Measurements from ENCODE around the gene BSN. TPM values are rescaled to one million over a fixed set of nuclear protein-coding genes. Genes with fewer than 3 reads are reported as not detected.

Gene BSN
- polyA plus RNA-seq, 2 of the 4 experiments (the other 2 are of a cell fraction): 0.04 to 0.08 TPM

DNA sequence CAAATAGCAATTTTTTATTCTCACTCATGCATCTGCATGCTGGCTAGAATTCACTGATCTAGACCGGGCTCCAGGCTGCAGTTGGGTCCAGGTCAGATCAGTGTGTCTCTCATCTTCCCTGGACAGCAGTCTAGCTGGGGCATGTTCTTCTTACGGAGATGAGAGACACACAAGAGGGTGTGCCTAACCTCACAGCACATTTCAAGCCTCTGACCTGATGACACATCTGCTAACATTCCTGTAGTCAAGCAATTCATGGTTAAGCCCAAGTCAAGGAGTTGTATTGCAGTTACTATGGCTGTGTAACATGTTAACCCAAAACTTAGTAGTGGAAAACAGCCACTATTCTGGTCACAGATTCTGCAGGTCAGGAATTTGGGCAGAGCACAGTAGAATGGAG is 13.1 kb downstream of the BSN start (continued):
- no peak for TF ChIP-seq PHF8 (IDR thresholded peaks at IDR 0.05; ENCODE audit: borderline replicate concordance, low read depth)
- no peak for TF ChIP-seq CTCF (IDR thresholded peaks at IDR 0.05)
- TF ChIP-seq HOXB5 (CRISPR knock-in tag; IDR thresholded peaks at IDR 0.05): no peak
- no peak for TF ChIP-seq EHMT2 (IDR thresholded peaks at IDR 0.05; ENCODE audit: low read depth)
- TF ChIP-seq, protein P1, sequence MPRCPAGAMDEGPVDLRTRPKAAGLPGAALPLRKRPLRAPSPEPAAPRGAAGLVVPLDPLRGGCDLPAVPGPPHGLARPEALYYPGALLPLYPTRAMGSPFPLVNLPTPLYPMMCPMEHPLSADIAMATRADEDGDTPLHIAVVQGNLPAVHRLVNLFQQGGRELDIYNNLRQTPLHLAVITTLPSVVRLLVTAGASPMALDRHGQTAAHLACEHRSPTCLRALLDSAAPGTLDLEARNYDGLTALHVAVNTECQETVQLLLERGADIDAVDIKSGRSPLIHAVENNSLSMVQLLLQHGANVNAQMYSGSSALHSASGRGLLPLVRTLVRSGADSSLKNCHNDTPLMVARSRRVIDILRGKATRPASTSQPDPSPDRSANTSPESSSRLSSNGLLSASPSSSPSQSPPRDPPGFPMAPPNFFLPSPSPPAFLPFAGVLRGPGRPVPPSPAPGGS (IDR thresholded peaks at IDR 0.05): no peak
- TF ChIP-seq HOXB13 (CRISPR knock-in tag; IDR thresholded peaks at IDR 0.05; ENCODE audit: low read depth): no peak
- TF ChIP-seq KDM5A (IDR thresholded peaks at IDR 0.05): no peak

DNA sequence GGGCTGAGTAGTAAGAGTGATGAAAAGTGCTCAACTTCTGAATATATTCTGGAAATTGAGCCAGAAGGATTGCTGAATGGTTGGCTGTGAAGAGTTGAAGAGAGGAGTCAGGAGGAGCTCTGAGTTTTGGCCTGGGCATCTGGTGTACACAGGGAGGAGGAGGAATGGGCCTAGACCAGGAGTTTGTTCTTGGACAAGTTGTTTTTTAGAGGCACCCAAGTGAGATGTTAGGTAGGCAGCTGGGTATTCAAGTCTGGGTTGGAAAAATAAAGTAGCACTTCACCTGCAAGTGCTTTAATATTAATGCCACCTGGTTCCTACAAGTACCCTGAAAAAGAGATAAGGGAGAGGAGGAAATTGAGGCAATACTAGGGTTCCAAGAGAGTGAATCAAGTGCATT is 14.7 kb downstream of the BSN start:
- Histone ChIP-seq H3K4me3 (no peak overlapping the region), H3K27ac (no peak overlapping the region), H3K4me1 (no peaks in the 10 kb centered on the region), H3K9me3 (no peaks in the 10 kb centered on the region), H3K4me2 (no peak overlapping the region)
- POLR2A ChIA-PET: no interaction called here
- no peak for ATAC-seq
- CTCF ChIA-PET: interaction anchor here (0.6 to 1.4 kb wide), 2 partner anchors 102 to 506 kb away, joined by 3 read pairs; no protein-coding TSS in a partner anchor
- no peak for DNase-seq (ENCODE audit: low read depth in 1 of 2, low spot score in 1 of 2)
- TF ChIP-seq, protein P2, sequence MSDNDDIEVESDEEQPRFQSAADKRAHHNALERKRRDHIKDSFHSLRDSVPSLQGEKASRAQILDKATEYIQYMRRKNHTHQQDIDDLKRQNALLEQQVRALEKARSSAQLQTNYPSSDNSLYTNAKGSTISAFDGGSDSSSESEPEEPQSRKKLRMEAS (IDR thresholded peaks at IDR 0.05): no peak
- TF ChIP-seq JUN (IDR thresholded peaks at IDR 0.05) (no peak), NPAS2 (CRISPR knock-in tag; IDR thresholded peaks at IDR 0.05; ENCODE audit: borderline replicate concordance) (no peak), EHF (CRISPR knock-in tag; IDR thresholded peaks at IDR 0.05) (no peak)
- TF ChIP-seq, protein P3, sequence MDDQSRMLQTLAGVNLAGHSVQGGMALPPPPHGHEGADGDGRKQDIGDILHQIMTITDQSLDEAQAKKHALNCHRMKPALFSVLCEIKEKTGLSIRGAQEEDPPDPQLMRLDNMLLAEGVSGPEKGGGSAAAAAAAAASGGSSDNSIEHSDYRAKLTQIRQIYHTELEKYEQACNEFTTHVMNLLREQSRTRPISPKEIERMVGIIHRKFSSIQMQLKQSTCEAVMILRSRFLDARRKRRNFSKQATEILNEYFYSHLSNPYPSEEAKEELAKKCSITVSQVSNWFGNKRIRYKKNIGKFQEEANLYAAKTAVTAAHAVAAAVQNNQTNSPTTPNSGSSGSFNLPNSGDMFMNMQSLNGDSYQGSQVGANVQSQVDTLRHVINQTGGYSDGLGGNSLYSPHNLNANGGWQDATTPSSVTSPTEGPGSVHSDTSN (IDR thresholded peaks at IDR 0.05): no peak
- FAIRE-seq: no peak

DNA sequence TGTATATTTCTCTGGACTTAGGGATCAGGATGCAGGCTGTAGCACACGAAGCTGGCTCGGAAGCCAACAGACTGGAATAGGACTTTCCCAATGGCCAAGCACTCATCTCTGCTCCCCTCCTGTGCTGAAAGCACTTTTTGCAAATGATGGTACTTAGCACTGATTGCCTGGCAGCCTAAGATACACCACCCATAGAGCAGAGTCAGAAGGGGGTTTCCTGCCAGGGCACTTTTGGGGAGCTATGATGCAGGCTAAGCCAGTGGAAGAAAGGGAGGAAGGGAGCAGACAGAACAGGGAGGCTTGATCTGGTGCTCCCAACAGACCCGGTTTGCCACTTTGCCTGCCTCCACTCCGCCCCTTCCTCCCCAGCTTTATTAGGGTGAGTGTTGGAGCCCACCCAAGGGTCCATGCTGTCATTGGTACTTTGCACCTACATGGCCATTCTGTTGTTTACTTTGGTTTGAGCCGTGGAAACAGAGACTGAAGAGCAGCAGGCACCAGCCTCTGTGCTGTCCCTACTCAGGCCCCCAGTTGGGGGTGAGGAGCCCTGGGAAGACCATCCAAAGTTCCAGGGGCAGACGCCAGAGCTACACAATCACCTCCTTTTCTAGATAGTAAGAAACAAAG is 15.9 kb downstream of the BSN start:
- Histone ChIP-seq H3K4me3 (no peak overlapping the region), H3K27ac (no peak overlapping the region), H3K4me1 (no peaks in the 10 kb centered on the region), H3K4me2 (no peak overlapping the region), H3K9me3 (no peaks in the 10 kb centered on the region)
- no peak for FAIRE-seq
- no peak for ATAC-seq
- ChIA-PET CTCF (interaction anchor here (0.6 to 1.7 kb wide), 3 partner anchors 30 to 361 kb away, joined by 3 to 4 read pairs (median 4); no protein-coding TSS in a partner anchor), POLR2A (no interaction called here)
- TF ChIP-seq KDM5A (IDR thresholded peaks at IDR 0.05): no peak
- TF ChIP-seq HOXB5 (CRISPR knock-in tag; IDR thresholded peaks at IDR 0.05): no peak
- TF ChIP-seq RARB (CRISPR knock-in tag; IDR thresholded peaks at IDR 0.05): no peak
- TF ChIP-seq ELK1 (IDR thresholded peaks at IDR 0.05; ENCODE audit: low read depth, low read length): no peak
- TF ChIP-seq MYC (IDR thresholded peaks at IDR 0.05; ENCODE audit: borderline replicate concordance, low read length): no peak
- no peak for TF ChIP-seq GATA3 (IDR thresholded peaks at IDR 0.05; ENCODE audit: borderline replicate concordance)
- TF ChIP-seq ZSCAN20 (CRISPR knock-in tag; IDR thresholded peaks at IDR 0.05): no peak
- no peak for TF ChIP-seq CHD4 (IDR thresholded peaks at IDR 0.05; ENCODE audit: borderline replicate concordance)
- TF ChIP-seq CBX8 (IDR thresholded peaks at IDR 0.05): no peak
- no peak for TF ChIP-seq JUNB (IDR thresholded peaks at IDR 0.05)
- no peak for TF ChIP-seq FOXS1 (CRISPR knock-in tag; IDR thresholded peaks at IDR 0.05)
- TF ChIP-seq, protein P4, sequence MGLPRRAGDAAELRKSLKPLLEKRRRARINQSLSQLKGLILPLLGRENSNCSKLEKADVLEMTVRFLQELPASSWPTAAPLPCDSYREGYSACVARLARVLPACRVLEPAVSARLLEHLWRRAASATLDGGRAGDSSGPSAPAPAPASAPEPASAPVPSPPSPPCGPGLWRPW (IDR thresholded peaks at IDR 0.05): no peak
- TF ChIP-seq RNF2 (IDR thresholded peaks at IDR 0.05; ENCODE audit: borderline replicate concordance, low read depth): no peak
- TF ChIP-seq, protein P5, sequence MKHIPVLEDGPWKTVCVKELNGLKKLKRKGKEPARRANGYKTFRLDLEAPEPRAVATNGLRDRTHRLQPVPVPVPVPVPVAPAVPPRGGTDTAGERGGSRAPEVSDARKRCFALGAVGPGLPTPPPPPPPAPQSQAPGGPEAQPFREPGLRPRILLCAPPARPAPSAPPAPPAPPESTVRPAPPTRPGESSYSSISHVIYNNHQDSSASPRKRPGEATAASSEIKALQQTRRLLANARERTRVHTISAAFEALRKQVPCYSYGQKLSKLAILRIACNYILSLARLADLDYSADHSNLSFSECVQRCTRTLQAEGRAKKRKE (CRISPR knock-in tag; IDR thresholded peaks at IDR 0.05; ENCODE audit: low read depth): no peak
- no peak for TF ChIP-seq KDM1A (IDR thresholded peaks at IDR 0.05; ENCODE audit: low read depth)
- WGBS (ENCODE audit: missing lambda C conversion rate): 55% methylated on average over 5 of the region's 6 CpGs
- no peak for DNase-seq (ENCODE audit: low read depth in 1 of 2, low spot score in 1 of 2)
